Measurements from ENCODE around the gene PPM1L.
A peak's percentile ranks its signal among the peaks of the same experiment; 100 is the strongest.

Gene PPM1L

DNA sequence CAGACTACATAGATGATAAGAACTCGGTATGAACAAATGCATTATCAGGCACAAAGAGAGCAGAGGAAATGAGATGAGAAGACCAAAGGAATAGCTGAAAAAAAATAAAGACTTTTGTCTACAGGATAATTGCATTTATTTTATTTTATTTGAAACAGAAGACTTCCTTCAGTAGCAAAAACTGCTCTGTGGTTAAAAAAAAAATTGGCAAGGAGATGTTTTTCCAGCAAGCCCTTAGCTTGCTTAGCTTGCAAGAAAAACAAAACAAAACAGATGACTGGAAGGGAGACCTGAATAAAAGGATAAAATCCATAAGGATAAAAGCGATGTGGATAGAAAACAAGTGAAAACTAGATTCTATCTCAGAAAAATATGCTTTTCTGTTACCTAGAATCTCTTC is 9.1 kb upstream of the PPM1L start:
- H3K4me1 ChIP-seq (ENCODE audit: control insufficient read depth, insufficient read depth, low read length): no peaks in the 10 kb centered on the region
- H3K27ac ChIP-seq (ENCODE audit: low read depth, low read length): no peak overlapping the region
- no peaks in the 10 kb centered on the region for H3K36me3 ChIP-seq (ENCODE audit: control insufficient read depth, insufficient read depth, low read length)
- no peaks in the 10 kb centered on the region for H3K9me3 ChIP-seq (ENCODE audit: control insufficient read depth, insufficient read depth, low read depth, low read length)
- H3K4me3 ChIP-seq (ENCODE audit: low read depth, low read length): no peak overlapping the region
- H3K9ac ChIP-seq (ENCODE audit: low read length): no peak overlapping the region
- peaks cover 5% of the 10 kb centered on the region; the same call in 1 of the 2 replicates for H3K27me3 ChIP-seq (ENCODE audit: control insufficient read depth, insufficient read depth, low read length)

DNA sequence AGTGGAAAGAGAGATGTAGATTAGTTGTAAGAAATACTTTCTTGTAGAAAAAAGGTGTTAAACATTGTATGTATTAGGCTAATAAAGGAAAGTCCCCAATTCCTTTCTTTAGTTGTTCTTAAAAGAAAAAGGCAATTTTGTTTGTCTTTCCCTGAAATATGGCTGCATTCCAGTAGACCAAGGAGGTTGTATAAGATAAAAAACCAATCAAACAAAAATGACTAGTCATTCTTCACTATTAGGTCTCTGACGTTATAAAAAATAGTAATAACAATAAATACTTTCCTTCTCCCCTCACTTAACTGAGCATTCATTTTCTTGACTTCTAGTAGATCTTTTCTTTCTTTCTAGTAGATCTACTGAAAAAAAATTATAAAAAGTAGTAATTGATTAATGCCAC is 8.6 kb upstream of the PPM1L start:
- H3K9ac ChIP-seq (ENCODE audit: low read length): no peak overlapping the region
- H3K4me1 ChIP-seq (ENCODE audit: control insufficient read depth, insufficient read depth, low read length): no peaks in the 10 kb centered on the region
- no peak overlapping the region for H3K27ac ChIP-seq (ENCODE audit: low read depth, low read length)

DNA sequence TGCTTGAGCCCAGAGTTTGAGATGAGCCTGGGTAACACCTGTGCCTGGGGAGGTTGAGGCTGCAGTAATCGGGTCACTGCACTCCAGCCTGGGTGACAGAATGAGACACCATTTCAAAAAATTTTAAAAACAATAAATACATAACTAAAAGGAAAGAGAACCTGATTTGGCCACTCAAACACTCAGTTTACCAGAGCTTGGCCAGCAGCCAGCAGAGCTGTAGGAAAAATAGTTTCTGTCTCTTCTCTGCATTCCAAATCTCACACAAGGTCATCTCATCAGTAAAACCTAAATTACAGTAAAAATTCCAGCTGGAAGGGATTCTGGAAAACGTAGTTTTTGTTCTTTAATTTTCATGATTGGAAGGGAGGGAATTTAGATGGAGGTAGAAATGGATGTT is 7.8 kb upstream of the PPM1L start:
- H3K27me3 ChIP-seq (ENCODE audit: control insufficient read depth, insufficient read depth, low read length): peaks cover 13% of the 10 kb centered on the region
- no peaks in the 10 kb centered on the region for H3K36me3 ChIP-seq (ENCODE audit: control insufficient read depth, insufficient read depth, low read length)
- H3K27ac ChIP-seq (ENCODE audit: low read depth, low read length): no peak overlapping the region
- no peaks in the 10 kb centered on the region for H3K4me1 ChIP-seq (ENCODE audit: control insufficient read depth, insufficient read depth, low read length)
- H3K9me3 ChIP-seq (ENCODE audit: control insufficient read depth, insufficient read depth, low read depth, low read length): no peaks in the 10 kb centered on the region
- no peak overlapping the region for H3K9ac ChIP-seq (ENCODE audit: low read length)
- H3K4me3 ChIP-seq (ENCODE audit: low read depth, low read length): no peak overlapping the region

More for the DNA sequence above, 8.6 kb upstream of the PPM1L start:
- Histone ChIP-seq H3K36me3 (ENCODE audit: control insufficient read depth, insufficient read depth, low read length) (no peaks in the 10 kb centered on the region), H3K9me3 (ENCODE audit: control insufficient read depth, insufficient read depth, low read depth, low read length) (no peaks in the 10 kb centered on the region), H3K27me3 (ENCODE audit: control insufficient read depth, insufficient read depth, low read length) (peaks cover 8% of the 10 kb centered on the region; the same call in 1 of the 2 replicates), H3K4me3 (ENCODE audit: low read depth, low read length) (no peak overlapping the region)

DNA sequence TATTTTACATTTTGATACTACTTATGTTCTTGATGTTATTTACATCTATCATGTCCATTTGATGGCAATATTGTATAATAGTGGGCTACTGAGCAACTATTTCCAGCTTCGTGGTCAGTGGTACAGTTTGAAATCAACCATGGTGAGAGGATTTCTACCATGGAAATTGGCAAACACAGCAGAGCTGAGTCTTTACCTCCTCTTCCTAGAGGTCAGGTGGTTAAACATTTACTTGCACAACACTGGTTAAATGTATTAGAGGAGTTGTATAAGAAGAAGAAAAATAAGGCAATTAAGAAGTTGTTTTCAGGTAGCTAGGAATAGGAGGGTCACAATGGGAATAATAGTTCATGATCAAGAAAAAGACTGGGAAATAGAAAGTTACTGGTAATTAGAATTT is 7.2 kb upstream of the PPM1L start:
- Histone ChIP-seq H3K27ac (ENCODE audit: low read depth, low read length) (no peak overlapping the region), H3K4me1 (ENCODE audit: control insufficient read depth, insufficient read depth, low read length) (no peaks in the 10 kb centered on the region), H3K27me3 (ENCODE audit: control insufficient read depth, insufficient read depth, low read length) (peaks cover 19% of the 10 kb centered on the region), H3K36me3 (ENCODE audit: control insufficient read depth, insufficient read depth, low read length) (no peaks in the 10 kb centered on the region), H3K4me3 (ENCODE audit: low read depth, low read length) (no peak overlapping the region), H3K9ac (ENCODE audit: low read length) (no peak overlapping the region), H3K9me3 (ENCODE audit: control insufficient read depth, insufficient read depth, low read depth, low read length) (no peaks in the 10 kb centered on the region)

DNA sequence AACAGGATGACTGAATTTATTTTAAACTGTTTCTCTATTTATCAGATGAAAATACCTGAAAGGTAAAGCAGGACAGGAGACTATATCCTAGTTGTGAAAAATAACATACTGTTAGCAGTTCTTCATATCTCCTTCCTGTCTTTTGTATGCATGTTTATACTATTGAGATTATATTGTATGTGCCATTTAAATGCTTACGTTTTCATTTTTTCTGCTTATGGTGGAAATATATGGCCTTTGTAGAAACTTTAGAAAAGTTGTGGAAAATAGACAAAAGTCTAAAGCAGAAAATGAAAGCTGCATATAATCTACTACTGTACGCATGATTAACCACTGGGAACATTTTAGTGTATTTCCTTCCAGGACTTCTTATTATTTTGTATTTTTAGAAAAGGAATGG is 2.1 kb upstream of the PPM1L start:
- Histone ChIP-seq H3K9me3 (ENCODE audit: control insufficient read depth, insufficient read depth, low read depth, low read length) (no peaks in the 10 kb centered on the region), H3K9ac (ENCODE audit: low read length) (no peak overlapping the region), H3K36me3 (ENCODE audit: control insufficient read depth, insufficient read depth, low read length) (no peaks in the 10 kb centered on the region), H3K4me1 (ENCODE audit: control insufficient read depth, insufficient read depth, low read length) (peaks cover 17% of the 10 kb centered on the region), H3K27ac (ENCODE audit: low read depth, low read length) (no peak overlapping the region), H3K27me3 (ENCODE audit: control insufficient read depth, insufficient read depth, low read length) (peaks cover 50% of the 10 kb centered on the region), H3K4me3 (ENCODE audit: low read depth, low read length) (peak overlapping the region; percentile 86)

DNA sequence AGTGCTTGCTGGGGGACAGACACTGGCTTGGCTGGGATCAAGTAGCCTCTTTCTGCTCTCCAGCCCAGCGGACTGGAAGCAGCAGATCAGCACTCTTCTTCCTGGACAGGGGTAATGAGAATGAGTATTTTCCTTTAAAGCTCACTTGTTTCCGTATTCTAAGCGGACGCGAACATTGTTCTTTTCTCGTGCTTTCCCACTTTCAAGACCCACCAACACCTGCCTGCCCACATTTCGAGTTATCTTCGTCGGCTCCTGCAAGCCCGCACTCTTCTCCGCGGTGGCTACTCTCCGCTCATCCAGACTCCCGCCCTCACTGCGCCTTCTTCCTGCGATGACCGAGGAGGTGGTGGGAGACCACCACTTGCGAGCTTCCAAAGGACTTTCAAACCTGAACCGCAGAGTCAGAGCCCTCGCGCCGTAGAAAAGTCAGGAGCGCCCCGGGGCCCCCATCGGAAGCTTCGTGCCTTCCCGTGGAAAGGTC is 1.6 kb upstream of the PPM1L start:
- H3K4me1 ChIP-seq (ENCODE audit: control insufficient read depth, insufficient read depth, low read length): peaks cover 17% of the 10 kb centered on the region
- H3K36me3 ChIP-seq (ENCODE audit: control insufficient read depth, insufficient read depth, low read length): no peaks in the 10 kb centered on the region
- peak overlapping the region; percentile 86 for H3K4me3 ChIP-seq (ENCODE audit: low read depth, low read length)
- H3K27ac ChIP-seq (ENCODE audit: low read depth, low read length): no peak overlapping the region
- peak overlapping the region; percentile 93 for H3K9ac ChIP-seq (ENCODE audit: low read length)
- H3K9me3 ChIP-seq (ENCODE audit: control insufficient read depth, insufficient read depth, low read depth, low read length): no peaks in the 10 kb centered on the region
- H3K27me3 ChIP-seq (ENCODE audit: control insufficient read depth, insufficient read depth, low read length): peaks cover 49% of the 10 kb centered on the region

DNA sequence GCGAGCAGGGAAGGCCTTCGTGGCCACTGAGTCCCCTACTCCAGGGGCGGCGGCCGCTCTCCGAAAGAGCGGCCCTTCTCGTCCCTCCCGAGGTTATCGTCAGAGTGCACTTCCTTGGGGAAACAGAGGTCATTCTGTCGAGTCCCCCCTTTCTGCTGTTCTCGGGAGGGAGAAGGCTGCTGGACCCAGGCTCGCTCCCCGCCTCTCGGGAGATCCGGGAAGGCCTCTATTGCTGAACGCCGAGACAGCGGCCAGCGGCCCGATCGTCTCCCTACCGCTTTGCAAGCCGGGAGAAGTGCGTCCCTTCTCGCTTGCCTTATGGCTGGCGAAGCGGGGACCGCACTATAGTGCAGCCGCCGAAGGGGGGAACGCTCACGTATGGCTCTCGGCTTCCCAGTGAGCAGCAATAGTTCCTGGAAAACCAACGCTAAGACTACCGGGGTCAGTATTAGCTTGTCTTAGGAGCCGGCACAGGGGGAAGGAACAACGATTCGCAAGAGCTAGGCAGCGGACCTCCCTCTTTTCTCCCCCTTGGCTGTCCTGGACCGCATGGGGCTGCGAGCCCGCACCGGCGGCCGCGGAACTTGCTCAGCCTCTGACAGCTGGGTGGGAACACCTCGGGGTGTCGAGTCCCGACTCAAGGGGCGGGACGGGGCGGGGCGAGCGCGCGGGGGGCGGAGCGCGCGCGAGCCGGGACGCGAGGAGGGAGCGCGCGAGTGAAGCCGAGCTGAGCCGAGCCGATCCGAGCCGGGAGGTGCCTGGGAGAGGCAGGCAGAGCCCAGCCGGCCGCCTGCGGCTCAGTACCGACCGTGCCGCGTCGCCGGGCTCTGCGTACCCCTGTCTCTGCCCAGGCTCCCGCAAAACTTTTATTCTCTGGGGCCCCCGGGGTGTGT is 930 bp upstream of the PPM1L start:
- Histone ChIP-seq H3K36me3 (ENCODE audit: control insufficient read depth, insufficient read depth, low read length) (no peaks in the 10 kb centered on the region), H3K4me1 (ENCODE audit: control insufficient read depth, insufficient read depth, low read length) (peaks cover 17% of the 10 kb centered on the region), H3K9ac (ENCODE audit: low read length) (peak overlapping the region; percentile 93), H3K27ac (ENCODE audit: low read depth, low read length) (no peak overlapping the region), H3K27me3 (ENCODE audit: control insufficient read depth, insufficient read depth, low read length) (peaks cover 47% of the 10 kb centered on the region), H3K9me3 (ENCODE audit: control insufficient read depth, insufficient read depth, low read depth, low read length) (no peaks in the 10 kb centered on the region), H3K4me3 (ENCODE audit: low read depth, low read length) (peak overlapping the region; percentile 86)

DNA sequence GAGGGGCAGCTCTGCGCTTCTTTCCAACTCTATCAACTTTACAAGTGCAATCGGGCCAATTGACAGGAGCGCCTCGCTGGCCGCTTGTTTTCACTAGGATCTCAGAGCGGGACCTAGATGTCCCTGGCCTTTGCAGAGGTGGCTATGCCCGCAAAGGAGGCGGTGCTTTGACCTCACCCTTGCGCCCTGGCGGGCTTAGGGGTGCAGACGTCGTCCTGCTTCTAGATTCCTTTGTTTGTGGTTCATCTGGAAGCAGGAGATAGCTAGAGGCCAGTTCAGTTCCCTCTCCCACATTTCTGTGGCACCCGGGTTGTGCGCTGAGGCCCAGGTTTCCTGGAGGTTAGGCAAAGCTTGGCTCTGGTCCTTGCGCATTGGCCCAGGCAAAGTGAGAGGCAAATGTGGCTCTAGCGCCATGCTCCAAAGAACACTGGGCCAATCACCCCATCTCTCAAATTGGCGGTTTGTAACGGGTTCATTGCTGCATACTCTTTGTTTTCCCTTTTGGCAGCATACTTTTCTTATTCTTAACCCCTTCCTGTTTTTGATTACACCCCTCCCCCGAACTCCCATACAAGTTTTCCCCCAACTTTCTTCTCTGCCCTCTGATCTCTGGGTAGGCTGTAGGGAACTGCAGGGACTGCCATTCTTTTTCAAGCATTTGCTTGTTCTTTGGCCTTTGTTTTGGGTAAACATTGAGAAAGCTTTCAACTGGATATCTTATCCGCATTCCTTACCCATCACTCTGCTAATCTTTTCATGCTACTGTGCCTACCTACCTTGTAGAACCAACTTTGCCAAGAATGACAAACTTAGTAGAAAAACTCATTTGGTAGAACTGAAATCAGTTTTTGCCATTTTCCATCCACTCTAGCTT is 1.4 kb downstream of the PPM1L start:
- peaks cover 17% of the 10 kb centered on the region for H3K4me1 ChIP-seq (ENCODE audit: control insufficient read depth, insufficient read depth, low read length)
- peak overlapping the region; percentile 5 for H3K9ac ChIP-seq (ENCODE audit: low read length)
- H3K27me3 ChIP-seq (ENCODE audit: control insufficient read depth, insufficient read depth, low read length): peaks cover 43% of the 10 kb centered on the region
- no peak overlapping the region for H3K27ac ChIP-seq (ENCODE audit: low read depth, low read length)
- H3K9me3 ChIP-seq (ENCODE audit: control insufficient read depth, insufficient read depth, low read depth, low read length): no peaks in the 10 kb centered on the region
- no peaks in the 10 kb centered on the region for H3K36me3 ChIP-seq (ENCODE audit: control insufficient read depth, insufficient read depth, low read length)
- H3K4me3 ChIP-seq (ENCODE audit: low read depth, low read length): peak overlapping the region; percentile 86

DNA sequence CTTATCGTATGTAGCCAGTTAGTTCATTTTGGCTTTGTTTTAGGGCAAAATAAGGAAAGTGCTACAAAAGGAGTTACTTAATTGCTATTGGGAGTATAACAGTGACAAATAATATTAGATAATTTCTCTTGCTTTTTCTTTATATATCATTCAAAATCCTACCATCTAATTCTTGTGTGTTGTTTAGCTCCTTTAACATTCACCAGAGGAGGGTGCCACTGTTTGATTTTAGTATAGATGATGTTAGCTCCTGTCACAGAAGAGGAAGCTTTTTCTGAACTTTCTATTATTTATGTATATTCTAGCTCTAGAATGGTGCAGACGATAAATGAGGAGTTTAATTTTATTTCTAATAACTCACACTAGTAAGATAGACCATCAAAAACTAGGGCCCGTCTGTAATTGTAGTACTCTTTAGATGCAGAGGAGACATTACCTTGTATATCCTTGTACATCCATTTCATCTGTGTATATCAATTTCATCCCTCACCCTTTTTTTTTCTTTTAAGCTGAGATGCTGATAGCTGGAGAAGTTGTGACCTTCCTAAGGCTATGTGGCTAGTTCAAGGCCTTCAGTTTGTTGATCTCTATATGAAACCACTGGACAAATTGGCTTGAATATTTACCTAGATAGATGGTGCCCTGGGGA is 3.0 kb downstream of the PPM1L start:
- Histone ChIP-seq H3K4me1 (ENCODE audit: control insufficient read depth, insufficient read depth, low read length) (peaks cover 17% of the 10 kb centered on the region), H3K9ac (ENCODE audit: low read length) (no peak overlapping the region), H3K36me3 (ENCODE audit: control insufficient read depth, insufficient read depth, low read length) (no peaks in the 10 kb centered on the region), H3K27ac (ENCODE audit: low read depth, low read length) (no peak overlapping the region), H3K27me3 (ENCODE audit: control insufficient read depth, insufficient read depth, low read length) (peaks cover 29% of the 10 kb centered on the region), H3K4me3 (ENCODE audit: low read depth, low read length) (no peak overlapping the region), H3K9me3 (ENCODE audit: control insufficient read depth, insufficient read depth, low read depth, low read length) (no peaks in the 10 kb centered on the region)

DNA sequence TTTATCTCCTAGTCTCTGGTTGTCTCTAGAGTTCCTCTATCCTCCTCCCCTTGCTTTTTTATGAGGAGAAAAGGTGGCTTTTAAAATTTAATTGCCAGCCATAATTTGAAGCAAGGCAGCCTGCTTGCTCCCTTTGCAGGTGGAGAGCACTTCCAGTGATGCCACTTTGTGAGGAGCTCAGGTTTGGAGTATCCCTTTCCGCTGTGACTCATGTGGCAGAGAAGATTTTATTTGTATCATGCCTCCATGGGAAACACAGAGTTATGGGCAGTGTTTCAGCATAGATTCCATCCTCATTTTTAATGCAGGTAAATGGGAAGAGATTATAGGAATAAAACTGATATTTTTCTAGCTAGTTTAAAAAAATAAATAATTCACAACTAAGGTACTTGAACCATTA is 7.0 kb downstream of the PPM1L start:
- peaks cover 4% of the 10 kb centered on the region; the same call in 1 of the 2 replicates for H3K4me1 ChIP-seq (ENCODE audit: control insufficient read depth, insufficient read depth, low read length)
- H3K9me3 ChIP-seq (ENCODE audit: control insufficient read depth, insufficient read depth, low read depth, low read length): no peaks in the 10 kb centered on the region
- no peak overlapping the region for H3K9ac ChIP-seq (ENCODE audit: low read length)
- H3K27ac ChIP-seq (ENCODE audit: low read depth, low read length): no peak overlapping the region
- H3K4me3 ChIP-seq (ENCODE audit: low read depth, low read length): no peak overlapping the region
- peaks cover under 1% of the 10 kb centered on the region; the same call in 1 of the 2 replicates for H3K27me3 ChIP-seq (ENCODE audit: control insufficient read depth, insufficient read depth, low read length)
- no peaks in the 10 kb centered on the region for H3K36me3 ChIP-seq (ENCODE audit: control insufficient read depth, insufficient read depth, low read length)
